ENCODE measurements around the gene TCEA3.

DNA sequence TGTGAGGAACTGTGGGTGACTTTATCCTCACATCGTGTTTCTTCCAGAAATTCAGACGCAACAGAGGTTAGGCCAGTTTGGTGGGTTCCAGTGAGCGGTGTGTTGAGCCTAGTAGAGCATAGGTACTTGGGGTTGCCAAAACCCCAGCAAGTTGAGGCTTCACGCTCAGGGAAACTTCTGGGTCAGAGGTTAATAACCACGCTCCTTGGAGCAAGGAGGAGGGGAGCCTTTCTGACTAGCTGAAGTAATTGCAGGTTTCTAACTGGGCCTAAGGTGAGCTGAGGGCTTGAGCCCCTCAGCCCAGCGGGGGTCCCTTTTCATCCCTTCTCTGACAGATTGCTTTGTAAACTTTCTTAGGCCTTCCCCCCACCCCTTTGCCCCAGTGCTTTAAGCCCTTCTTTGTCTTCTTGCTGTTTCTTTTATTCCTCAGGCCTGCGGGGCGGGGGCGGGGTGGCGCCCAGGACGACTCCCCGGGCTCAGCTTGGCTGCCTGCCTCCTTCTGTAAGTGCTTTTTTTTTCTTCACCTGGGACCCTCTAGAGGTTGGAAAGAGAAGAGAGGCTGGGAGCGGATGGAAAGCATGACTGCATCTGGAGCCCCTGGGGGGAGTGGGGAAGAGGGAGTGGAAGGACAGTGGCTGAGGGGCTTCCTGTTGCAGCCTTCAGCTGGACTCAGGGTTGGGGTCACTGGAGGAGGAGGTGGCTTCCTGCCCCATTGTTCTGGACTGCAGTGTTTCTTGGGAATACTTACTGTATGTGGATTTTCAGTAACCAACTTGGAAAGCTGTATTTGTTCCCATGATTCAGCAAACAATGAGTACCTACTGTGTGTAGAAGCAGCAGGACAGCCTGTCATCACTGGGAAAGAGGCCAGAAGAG is 53.6 kb downstream of the TCEA3 start:
- TF ChIP-seq, protein P1, sequence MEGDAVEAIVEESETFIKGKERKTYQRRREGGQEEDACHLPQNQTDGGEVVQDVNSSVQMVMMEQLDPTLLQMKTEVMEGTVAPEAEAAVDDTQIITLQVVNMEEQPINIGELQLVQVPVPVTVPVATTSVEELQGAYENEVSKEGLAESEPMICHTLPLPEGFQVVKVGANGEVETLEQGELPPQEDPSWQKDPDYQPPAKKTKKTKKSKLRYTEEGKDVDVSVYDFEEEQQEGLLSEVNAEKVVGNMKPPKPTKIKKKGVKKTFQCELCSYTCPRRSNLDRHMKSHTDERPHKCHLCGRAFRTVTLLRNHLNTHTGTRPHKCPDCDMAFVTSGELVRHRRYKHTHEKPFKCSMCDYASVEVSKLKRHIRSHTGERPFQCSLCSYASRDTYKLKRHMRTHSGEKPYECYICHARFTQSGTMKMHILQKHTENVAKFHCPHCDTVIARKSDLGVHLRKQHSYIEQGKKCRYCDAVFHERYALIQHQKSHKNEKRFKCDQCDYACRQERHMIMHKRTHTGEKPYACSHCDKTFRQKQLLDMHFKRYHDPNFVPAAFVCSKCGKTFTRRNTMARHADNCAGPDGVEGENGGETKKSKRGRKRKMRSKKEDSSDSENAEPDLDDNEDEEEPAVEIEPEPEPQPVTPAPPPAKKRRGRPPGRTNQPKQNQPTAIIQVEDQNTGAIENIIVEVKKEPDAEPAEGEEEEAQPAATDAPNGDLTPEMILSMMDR (IDR thresholded peaks at IDR 0.05; ENCODE audit: low read length): no peak
- no peak for TF ChIP-seq EZH2 (optimal IDR thresholded peaks at IDR 0.05; ENCODE audit: low read depth, low read length)
